Measurements from ENCODE around the gene ZNHIT1. TPM values are rescaled to one million over a fixed set of nuclear protein-coding genes. Genes with fewer than 3 reads are reported as not detected.

The ZNHIT1 gene
- total RNA-seq, 1 donor from 2014 or later = 66.9 TPM

DNA sequence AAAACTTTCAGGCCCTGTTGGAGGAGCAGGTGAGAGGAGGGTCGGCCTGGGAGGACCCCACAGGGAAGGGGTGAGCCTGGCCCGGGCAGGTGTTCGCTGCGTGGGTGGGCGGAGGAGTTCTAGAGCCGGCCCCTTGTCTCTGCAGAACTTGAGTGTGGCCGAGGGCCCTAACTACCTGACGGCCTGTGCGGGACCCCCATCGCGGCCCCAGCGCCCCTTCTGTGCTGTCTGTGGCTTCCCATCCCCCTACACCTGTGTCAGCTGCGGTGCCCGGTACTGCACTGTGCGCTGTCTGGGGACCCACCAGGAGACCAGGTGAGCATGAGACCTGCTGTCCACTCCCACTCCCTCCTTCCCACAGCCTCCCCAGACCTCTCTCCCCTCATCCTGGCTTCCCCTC is 5.6 kb downstream of the ZNHIT1 start:
- TF ChIP-seq, protein P1, sequence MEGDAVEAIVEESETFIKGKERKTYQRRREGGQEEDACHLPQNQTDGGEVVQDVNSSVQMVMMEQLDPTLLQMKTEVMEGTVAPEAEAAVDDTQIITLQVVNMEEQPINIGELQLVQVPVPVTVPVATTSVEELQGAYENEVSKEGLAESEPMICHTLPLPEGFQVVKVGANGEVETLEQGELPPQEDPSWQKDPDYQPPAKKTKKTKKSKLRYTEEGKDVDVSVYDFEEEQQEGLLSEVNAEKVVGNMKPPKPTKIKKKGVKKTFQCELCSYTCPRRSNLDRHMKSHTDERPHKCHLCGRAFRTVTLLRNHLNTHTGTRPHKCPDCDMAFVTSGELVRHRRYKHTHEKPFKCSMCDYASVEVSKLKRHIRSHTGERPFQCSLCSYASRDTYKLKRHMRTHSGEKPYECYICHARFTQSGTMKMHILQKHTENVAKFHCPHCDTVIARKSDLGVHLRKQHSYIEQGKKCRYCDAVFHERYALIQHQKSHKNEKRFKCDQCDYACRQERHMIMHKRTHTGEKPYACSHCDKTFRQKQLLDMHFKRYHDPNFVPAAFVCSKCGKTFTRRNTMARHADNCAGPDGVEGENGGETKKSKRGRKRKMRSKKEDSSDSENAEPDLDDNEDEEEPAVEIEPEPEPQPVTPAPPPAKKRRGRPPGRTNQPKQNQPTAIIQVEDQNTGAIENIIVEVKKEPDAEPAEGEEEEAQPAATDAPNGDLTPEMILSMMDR (IDR thresholded peaks at IDR 0.05; ENCODE audit: insufficient read depth, low read length, severe bottlenecking) = no peak
- H3K36me3 ChIP-seq (ENCODE audit: control insufficient read depth, insufficient read depth, low read length) = peaks cover 16% of the 10 kb centered on the region
- FAIRE-seq = no peak
- DNase-seq (ENCODE audit: low read depth) = no peak
- no peak overlapping the region for H3K4me3 ChIP-seq (ENCODE audit: low read depth, low read length)
- no peaks in the 10 kb centered on the region for H3K27me3 ChIP-seq (ENCODE audit: control insufficient read depth, insufficient read depth, low read length)

GRCh38 chr7:101225650-101226049 is 7.7 kb downstream of the ZNHIT1 start:
- TF ChIP-seq, protein P1 (IDR thresholded peaks at IDR 0.05; ENCODE audit: insufficient read depth, low read length, severe bottlenecking) = no peak
- no peak for FAIRE-seq
- H3K36me3 ChIP-seq (ENCODE audit: control insufficient read depth, insufficient read depth, low read length) = peaks cover 16% of the 10 kb centered on the region

DNA sequence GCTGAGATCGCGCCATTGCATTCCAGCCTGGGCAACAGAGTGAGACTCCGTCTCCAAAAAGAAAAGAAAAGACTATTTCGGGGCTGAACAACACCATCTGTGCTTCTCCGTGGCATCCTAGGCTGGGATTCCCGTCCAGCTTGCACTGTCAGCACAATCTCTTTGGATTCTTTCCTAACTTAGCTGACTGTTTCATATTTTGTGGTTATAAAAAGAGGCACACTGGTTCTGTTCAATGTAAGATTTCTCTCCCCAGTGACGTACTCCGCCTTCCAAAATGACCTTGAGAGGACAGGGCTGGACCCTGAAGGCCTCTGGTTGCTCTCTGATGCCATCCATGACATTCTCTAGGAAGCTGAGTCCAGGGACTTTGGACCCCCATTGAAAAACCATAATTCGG is 8.8 kb downstream of the ZNHIT1 start:
- TF ChIP-seq, protein P1 (IDR thresholded peaks at IDR 0.05; ENCODE audit: insufficient read depth, low read length, severe bottlenecking) = no peak
- FAIRE-seq (no peak), DNase-seq (ENCODE audit: low read depth) (no peak)
- no peak overlapping the region for H3K4me3 ChIP-seq (ENCODE audit: low read depth, low read length)
- H3K27me3 ChIP-seq (ENCODE audit: control insufficient read depth, insufficient read depth, low read length) = no peaks in the 10 kb centered on the region
- peaks cover 14% of the 10 kb centered on the region for H3K36me3 ChIP-seq (ENCODE audit: control insufficient read depth, insufficient read depth, low read length)

More at GRCh38 chr7:101225650-101226049, 7.7 kb downstream of the ZNHIT1 start:
- no peak overlapping the region for H3K4me3 ChIP-seq (ENCODE audit: low read depth, low read length)
- DNase-seq (ENCODE audit: low read depth) = no peak
- H3K27me3 ChIP-seq (ENCODE audit: control insufficient read depth, insufficient read depth, low read length) = no peaks in the 10 kb centered on the region

DNA sequence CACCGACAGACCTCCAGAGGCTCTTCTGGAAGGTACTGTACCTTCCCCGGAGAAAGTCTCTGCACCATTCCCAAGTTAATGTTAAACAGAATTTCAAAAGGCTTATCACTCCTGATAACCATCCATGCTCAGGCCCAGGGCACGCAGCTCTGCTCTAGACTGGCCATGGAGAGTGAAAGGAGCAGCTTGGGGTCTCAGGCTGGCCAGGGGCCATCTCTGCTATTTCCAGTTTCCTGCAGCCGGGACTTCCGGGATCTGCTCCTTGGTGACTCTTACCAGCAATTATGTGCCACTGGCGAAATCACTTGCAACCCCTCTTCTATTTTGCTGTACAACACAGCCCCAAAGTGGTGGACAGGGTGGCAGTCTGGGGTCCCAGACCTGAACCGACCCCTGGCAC is 13.7 kb downstream of the ZNHIT1 start:
- DNase-seq (ENCODE audit: low read depth) (peak; percentile 18), FAIRE-seq (peak; percentile 43)
- Histone ChIP-seq H3K27me3 (ENCODE audit: control insufficient read depth, insufficient read depth, low read length) (no peaks in the 10 kb centered on the region), H3K36me3 (ENCODE audit: control insufficient read depth, insufficient read depth, low read length) (peaks cover 3% of the 10 kb centered on the region), H3K4me3 (ENCODE audit: low read depth, low read length) (peak overlapping the region; percentile 59)
- TF ChIP-seq, protein P1 (IDR thresholded peaks at IDR 0.05; ENCODE audit: insufficient read depth, low read length, severe bottlenecking) = no peak

GRCh38 chr7:101232141-101232850 is 14.3 kb downstream of the ZNHIT1 start:
- peak overlapping the region; percentile 59 for H3K4me3 ChIP-seq (ENCODE audit: low read depth, low read length)
- H3K36me3 ChIP-seq (ENCODE audit: control insufficient read depth, insufficient read depth, low read length) = peaks cover 7% of the 10 kb centered on the region
- TF ChIP-seq, protein P1 (IDR thresholded peaks at IDR 0.05; ENCODE audit: insufficient read depth, low read length, severe bottlenecking) = no peak
- DNase-seq (ENCODE audit: low read depth) (peak; percentile 74), FAIRE-seq (no peak)
- no peaks in the 10 kb centered on the region for H3K27me3 ChIP-seq (ENCODE audit: control insufficient read depth, insufficient read depth, low read length)

Data from bronchial epithelial cell (primary cell).